ENCODE measurements around the gene SOS1.

DNA sequence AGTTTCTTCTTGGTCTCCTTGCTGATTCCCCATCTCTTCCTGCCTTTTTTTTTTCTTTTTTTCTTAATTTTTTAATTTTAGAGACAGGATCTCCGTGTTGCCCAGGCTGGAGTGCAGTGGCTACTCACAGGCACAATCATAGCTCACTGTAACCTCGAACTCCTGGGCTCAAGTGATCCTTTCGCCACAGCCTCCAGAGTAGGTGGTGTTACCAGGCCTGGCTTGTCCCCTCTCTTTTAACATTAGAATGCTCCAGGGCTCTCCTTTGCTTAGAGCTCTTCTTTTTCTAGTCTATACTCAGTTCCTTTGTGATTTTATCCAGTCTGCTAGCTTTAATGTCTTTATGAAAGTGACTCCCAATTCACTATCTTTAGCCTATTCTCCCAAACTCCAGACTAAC is 141.9 kb downstream of the SOS1 start:
- TF ChIP-seq, protein P1, sequence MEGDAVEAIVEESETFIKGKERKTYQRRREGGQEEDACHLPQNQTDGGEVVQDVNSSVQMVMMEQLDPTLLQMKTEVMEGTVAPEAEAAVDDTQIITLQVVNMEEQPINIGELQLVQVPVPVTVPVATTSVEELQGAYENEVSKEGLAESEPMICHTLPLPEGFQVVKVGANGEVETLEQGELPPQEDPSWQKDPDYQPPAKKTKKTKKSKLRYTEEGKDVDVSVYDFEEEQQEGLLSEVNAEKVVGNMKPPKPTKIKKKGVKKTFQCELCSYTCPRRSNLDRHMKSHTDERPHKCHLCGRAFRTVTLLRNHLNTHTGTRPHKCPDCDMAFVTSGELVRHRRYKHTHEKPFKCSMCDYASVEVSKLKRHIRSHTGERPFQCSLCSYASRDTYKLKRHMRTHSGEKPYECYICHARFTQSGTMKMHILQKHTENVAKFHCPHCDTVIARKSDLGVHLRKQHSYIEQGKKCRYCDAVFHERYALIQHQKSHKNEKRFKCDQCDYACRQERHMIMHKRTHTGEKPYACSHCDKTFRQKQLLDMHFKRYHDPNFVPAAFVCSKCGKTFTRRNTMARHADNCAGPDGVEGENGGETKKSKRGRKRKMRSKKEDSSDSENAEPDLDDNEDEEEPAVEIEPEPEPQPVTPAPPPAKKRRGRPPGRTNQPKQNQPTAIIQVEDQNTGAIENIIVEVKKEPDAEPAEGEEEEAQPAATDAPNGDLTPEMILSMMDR (IDR thresholded peaks at IDR 0.05): no peak
- no peak for TF ChIP-seq POLR2A (IDR thresholded peaks at IDR 0.05)

Data from ovary (tissue), 3 donors.